Activated CD8-positive, alpha-beta memory T cell treated with anti-CD3 and anti-CD28 coated beads, Interleukin-2, amount 50 U/mL, for 48 hours (primary cell): ENCODE results near the gene SERP2.

Experiments used
- DNase-seq: peaks from one replicate; pipeline ENCODE4 v3.0.0-alpha.2; 2020

The SERP2 gene

GRCh38 chr13:44436589-44437337 is 63.1 kb downstream of the SERP2 start:
- peak; percentile 62 for DNase-seq

DNA sequence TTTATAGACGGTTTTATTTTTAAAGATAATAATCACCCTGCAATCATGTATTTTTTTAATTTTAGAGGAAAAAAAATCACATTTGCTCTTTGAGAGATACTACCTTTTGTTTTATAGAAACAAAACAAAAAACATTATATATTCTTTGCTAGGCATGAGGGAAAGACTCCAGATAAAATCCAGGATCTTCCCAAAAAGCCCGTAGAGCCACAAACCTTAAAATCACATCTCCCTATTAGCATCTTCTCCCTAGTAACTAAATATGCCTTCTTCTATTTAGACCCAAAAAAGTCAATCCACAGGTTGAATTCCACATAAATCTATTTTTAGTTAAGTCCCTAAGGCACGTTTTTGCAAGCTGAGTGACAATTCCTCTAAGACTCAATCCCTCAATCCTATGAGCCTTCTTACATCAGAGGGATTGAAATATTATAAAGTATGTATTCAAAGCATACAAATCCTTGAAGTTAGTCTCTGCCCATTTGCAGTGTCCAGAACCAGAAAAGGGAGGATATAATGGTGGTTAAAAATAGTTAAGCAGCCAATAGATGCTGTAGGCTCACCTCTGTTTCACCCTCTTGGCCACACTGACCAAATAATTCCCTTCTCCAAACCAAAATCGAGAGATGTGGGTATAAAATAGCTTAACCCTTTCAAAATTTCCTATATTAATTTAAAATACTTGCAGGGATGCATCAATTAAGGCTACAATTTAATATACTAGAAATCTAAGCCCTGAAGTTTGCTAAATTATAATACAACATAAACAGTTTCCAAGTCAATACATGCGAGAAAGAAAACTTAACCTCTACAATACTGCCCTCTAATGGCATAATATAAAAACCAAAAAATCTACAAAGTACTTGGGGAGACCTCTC is 64.0 kb downstream of the SERP2 start:
- DNase-seq: no peak

DNA sequence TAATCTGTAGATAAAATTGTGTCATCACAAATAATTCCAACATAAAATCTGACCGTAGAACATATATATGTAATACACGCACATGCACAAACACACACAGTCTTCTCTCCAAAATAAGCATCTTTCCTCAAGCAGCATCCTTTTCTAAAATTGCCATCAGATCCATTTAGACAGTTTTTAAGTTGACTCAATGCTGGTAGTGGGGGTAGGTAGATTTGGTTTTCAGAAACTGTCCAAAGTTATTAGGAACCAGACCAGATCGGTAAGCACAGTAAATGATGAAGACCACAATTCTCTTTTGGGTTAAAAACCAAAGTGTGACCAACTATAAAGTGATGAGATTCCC is 64.6 kb downstream of the SERP2 start:
- no peak for DNase-seq

DNA sequence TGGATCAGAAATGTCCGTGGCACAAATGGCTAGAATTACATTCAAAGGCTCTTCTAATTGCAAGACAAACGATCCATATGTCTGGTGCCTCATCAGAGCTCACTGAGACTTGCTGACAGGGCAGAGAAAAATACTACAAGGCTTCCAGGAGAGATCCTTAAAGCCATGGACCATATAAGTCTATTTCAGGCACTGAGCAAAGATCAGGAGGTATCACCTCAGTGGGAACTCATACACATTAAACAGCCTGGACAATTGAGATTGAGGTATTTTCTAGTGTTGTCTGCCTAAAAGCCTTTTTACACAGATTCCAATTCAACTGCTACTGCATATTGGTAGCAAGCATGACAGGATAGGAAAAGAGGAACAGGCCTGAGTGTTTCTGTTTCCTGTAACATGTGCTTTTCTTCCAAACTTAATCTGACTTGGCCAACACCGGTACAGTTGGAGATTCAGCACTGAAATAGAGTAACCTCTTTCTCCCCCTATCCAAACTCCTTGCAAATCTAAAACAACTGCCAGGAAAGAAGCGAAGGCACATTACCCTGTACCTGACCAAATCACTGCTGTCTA is 65.9 kb downstream of the SERP2 start:
- DNase-seq: no peak

GRCh38 chr13:44440046-44440608 is 66.5 kb downstream of the SERP2 start:
- no peak for DNase-seq
